Activated CD4-positive, alpha-beta T cell treated with anti-CD3 and anti-CD28 coated beads for 36 hours (primary cell): ENCODE data around the gene CLEC19A. TPM values are rescaled to one million over a fixed set of nuclear protein-coding genes. Genes with fewer than 3 reads are reported as not detected.

ENCODE experiments used
- ATAC-seq: fragments of 200-7000 bp; cut with Tn5 transposase; one replicate; pipeline ENCODE4 v1.10.0; 2021; ENCODE audit warnings: mild to moderate bottlenecking, moderate library complexity
- CTCF ChIA-PET: fragments of 350-600 bp; sonication (Branson Sonifier 250); formaldehyde crosslinking; loops from one replicate; lab custom pipeline; 2021; ENCODE audit warnings: antibody characterized with exemption; lab: Charles Lee
- POLR2A ChIA-PET: fragments of 350-600 bp; sonication (Branson Sonifier 250); formaldehyde crosslinking; loops from one replicate; lab custom pipeline; 2021; ENCODE audit warnings: antibody characterized with exemption, inconsistent platforms; lab: Charles Lee
- DNase-seq: peaks from one replicate; pipeline ENCODE4 v3.0.0-alpha.2; 2020
- H3K27ac Mint-ChIP-seq: one replicate; pipeline ENCODE4 v1.8.0; 2021; ENCODE audit warnings: mixed read lengths
- H3K27me3 Mint-ChIP-seq: one replicate; pipeline ENCODE4 v1.8.0; 2021; ENCODE audit warnings: mixed read lengths
- H3K36me3 Mint-ChIP-seq: one replicate; pipeline ENCODE4 v1.8.0; 2021; ENCODE audit warnings: low read depth, mixed read lengths
- H3K4me1 Mint-ChIP-seq: one replicate; pipeline ENCODE4 v1.8.0; 2021; ENCODE audit warnings: mixed read lengths
- H3K4me3 Mint-ChIP-seq: one replicate; pipeline ENCODE4 v1.8.0; 2021; ENCODE audit warnings: mild to moderate bottlenecking, moderate library complexity, mixed read lengths
- H3K9me3 Mint-ChIP-seq: one replicate; pipeline ENCODE4 v1.8.0; 2021; ENCODE audit warnings: low read depth, mixed read lengths
- intact Hi-C, 2 experiments: fragments of 100-400 bp; cut with DNase I in 1 of 2; cut with micrococcal nuclease in 1 of 2; formaldehyde crosslinking; loops; one replicate each; pipeline versions ENCODE4 v1.14.2 to v1.15.1; 2022 to 2024; cut with DNase I, micrococcal nuclease
- total RNA-seq, 2 experiments: library from RNA; stranded (reverse); gene quantifications; one replicate each; pipeline ENCODE4 v1.2.3, GENCODE V29; 2021

The CLEC19A gene
- total RNA-seq, 2 experiments from 2014 or later = not detected

GRCh38 chr16:19286827-19287226, 1.3 kb downstream of the CLEC19A start:
- ChIA-PET POLR2A (no interaction called here), CTCF (interaction anchor here (0.9 kb wide), 1 partner anchor 107 kb away, joined by 4 read pairs; no protein-coding TSS in a partner anchor)
- H3K9me3 Mint-ChIP-seq = no peaks in the 10 kb centered on the region
- intact Hi-C loops = no loop called here
- no peaks in the 10 kb centered on the region for H3K36me3 Mint-ChIP-seq
- no peak for ATAC-seq
- peaks cover 14% of the 10 kb centered on the region for H3K4me1 Mint-ChIP-seq
- H3K27ac Mint-ChIP-seq = no peak overlapping the region
- no peak for DNase-seq
- no peak overlapping the region for H3K4me3 Mint-ChIP-seq
- H3K27me3 Mint-ChIP-seq = peaks cover 15% of the 10 kb centered on the region

- intact Hi-C loops = no loop called here
- DNase-seq = no peak
- Mint-ChIP-seq H3K9me3 (no peaks in the 10 kb centered on the region), H3K4me3 (no peak overlapping the region), H3K4me1 (peaks cover 14% of the 10 kb centered on the region), H3K27ac (no peak overlapping the region), H3K27me3 (peaks cover 13% of the 10 kb centered on the region), H3K36me3 (no peaks in the 10 kb centered on the region)
- POLR2A ChIA-PET = no interaction called here
- no peak for ATAC-seq
- CTCF ChIA-PET = interaction anchor here (0.7 kb wide), 2 partner anchors 10 to 20 kb away, joined by 4 to 5 read pairs; no protein-coding TSS in a partner anchor
These were observed 1.7 kb downstream of the CLEC19A start for GRCh38 chr16:19287241-19287640.

- intact Hi-C loops = no loop called here
- peaks cover 18% of the 10 kb centered on the region for H3K27me3 Mint-ChIP-seq
- no peak overlapping the region for H3K27ac Mint-ChIP-seq
- CTCF ChIA-PET = no interaction called here
- ATAC-seq = no peak
- no peaks in the 10 kb centered on the region for H3K9me3 Mint-ChIP-seq
- POLR2A ChIA-PET = no interaction called here
- H3K36me3 Mint-ChIP-seq = no peaks in the 10 kb centered on the region
- no peak for DNase-seq
- H3K4me3 Mint-ChIP-seq = no peak overlapping the region
- peaks cover 23% of the 10 kb centered on the region for H3K4me1 Mint-ChIP-seq
These were observed 3.6 kb downstream of the CLEC19A start for GRCh38 chr16:19288872-19289799.

- Mint-ChIP-seq H3K27me3 (peaks cover 18% of the 10 kb centered on the region), H3K36me3 (peaks cover 3% of the 10 kb centered on the region), H3K4me1 (peaks cover 27% of the 10 kb centered on the region), H3K4me3 (no peak overlapping the region), H3K9me3 (peaks cover 4% of the 10 kb centered on the region), H3K27ac (no peak overlapping the region)
- intact Hi-C loops = no loop called here
- ChIA-PET CTCF (no interaction called here), POLR2A (no interaction called here)
- ATAC-seq (no peak), DNase-seq (no peak)
These were observed 4.4 kb downstream of the CLEC19A start for GRCh38 chr16:19289811-19290485.

- ATAC-seq (no peak), DNase-seq (no peak)
- ChIA-PET POLR2A (no interaction called here), CTCF (no interaction called here)
- Mint-ChIP-seq H3K27ac (no peak overlapping the region), H3K9me3 (peaks cover 4% of the 10 kb centered on the region), H3K27me3 (peaks cover 18% of the 10 kb centered on the region), H3K36me3 (peaks cover 3% of the 10 kb centered on the region), H3K4me3 (no peak overlapping the region), H3K4me1 (peaks cover 32% of the 10 kb centered on the region)
- intact Hi-C loops = no loop called here
These were observed 5.3 kb downstream of the CLEC19A start for GRCh38 chr16:19290860-19291259.

- POLR2A ChIA-PET = no interaction called here
- H3K36me3 Mint-ChIP-seq = peaks cover 3% of the 10 kb centered on the region
- H3K4me3 Mint-ChIP-seq = no peak overlapping the region
- CTCF ChIA-PET = no interaction called here
- DNase-seq = peak; percentile 49
- no peak overlapping the region for H3K27ac Mint-ChIP-seq
- intact Hi-C loops = no loop called here
- peaks cover 4% of the 10 kb centered on the region for H3K9me3 Mint-ChIP-seq
- H3K4me1 Mint-ChIP-seq = peaks cover 32% of the 10 kb centered on the region
- peaks cover 18% of the 10 kb centered on the region for H3K27me3 Mint-ChIP-seq
- ATAC-seq = no peak
These were observed 5.9 kb downstream of the CLEC19A start for GRCh38 chr16:19291475-19291874.

GRCh38 chr16:19292186-19292585, 6.7 kb downstream of the CLEC19A start:
- Mint-ChIP-seq H3K9me3 (peaks cover 5% of the 10 kb centered on the region), H3K4me1 (peaks cover 34% of the 10 kb centered on the region), H3K27me3 (peaks cover 18% of the 10 kb centered on the region), H3K4me3 (no peak overlapping the region), H3K36me3 (peaks cover 3% of the 10 kb centered on the region), H3K27ac (no peak overlapping the region)
- intact Hi-C loops = no loop called here
- no peak for ATAC-seq
- POLR2A ChIA-PET = no interaction called here
- DNase-seq = no peak
- CTCF ChIA-PET = no interaction called here

GRCh38 chr16:19294156-19294649, 8.7 kb downstream of the CLEC19A start:
- Mint-ChIP-seq H3K4me3 (peak overlapping the region; percentile 6), H3K4me1 (peaks cover 34% of the 10 kb centered on the region), H3K27me3 (peaks cover 17% of the 10 kb centered on the region), H3K36me3 (peaks cover 3% of the 10 kb centered on the region), H3K27ac (peak overlapping the region; percentile 68), H3K9me3 (peaks cover 5% of the 10 kb centered on the region)
- intact Hi-C loops = loop anchor here (1.0 to 2.0 kb wide), 2 partner anchors 175 kb away; no protein-coding TSS in a partner anchor
- CTCF ChIA-PET = no interaction called here
- POLR2A ChIA-PET = no interaction called here
- DNase-seq (peak; percentile 73), ATAC-seq (peak; percentile 92)

- ATAC-seq (peak; percentile 30), DNase-seq (peak; percentile 24)
- H3K27ac Mint-ChIP-seq = peak overlapping the region; percentile 68
- intact Hi-C loops = loop anchor here in 1 of 2 experiments (2.0 kb wide), 1 partner anchor 177 kb away; no protein-coding TSS in a partner anchor
- H3K9me3 Mint-ChIP-seq = peaks cover 5% of the 10 kb centered on the region
- POLR2A ChIA-PET = no interaction called here
- H3K36me3 Mint-ChIP-seq = peaks cover 3% of the 10 kb centered on the region
- no peak overlapping the region for H3K4me3 Mint-ChIP-seq
- CTCF ChIA-PET = interaction anchor here (0.6 kb wide), 1 partner anchor 262 kb away, joined by 3 read pairs; no protein-coding TSS in a partner anchor
- H3K27me3 Mint-ChIP-seq = peaks cover 16% of the 10 kb centered on the region
- peaks cover 32% of the 10 kb centered on the region for H3K4me1 Mint-ChIP-seq
These were observed 9.9 kb downstream of the CLEC19A start for GRCh38 chr16:19295393-19295792.

GRCh38 chr16:19297454-19297853, 11.9 kb downstream of the CLEC19A start:
- peaks cover 3% of the 10 kb centered on the region for H3K36me3 Mint-ChIP-seq
- peaks cover 28% of the 10 kb centered on the region for H3K4me1 Mint-ChIP-seq
- intact Hi-C loops = no loop called here
- H3K4me3 Mint-ChIP-seq = no peak overlapping the region
- H3K9me3 Mint-ChIP-seq = peaks cover 5% of the 10 kb centered on the region
- no peak for DNase-seq
- no peak for ATAC-seq
- peaks cover 11% of the 10 kb centered on the region for H3K27me3 Mint-ChIP-seq
- no peak overlapping the region for H3K27ac Mint-ChIP-seq
- ChIA-PET CTCF (interaction anchor here (0.6 kb wide), 1 partner anchor 10 kb away, joined by 5 read pairs; no protein-coding TSS in a partner anchor), POLR2A (no interaction called here)

GRCh38 chr16:19299565-19299964, 14.0 kb downstream of the CLEC19A start:
- no peak overlapping the region for H3K27ac Mint-ChIP-seq
- intact Hi-C loops = no loop called here

More at GRCh38 chr16:19299565-19299964, 14.0 kb downstream of the CLEC19A start:
- peaks cover 4% of the 10 kb centered on the region for H3K9me3 Mint-ChIP-seq
- DNase-seq = no peak
- ATAC-seq = no peak
- peaks cover 8% of the 10 kb centered on the region for H3K27me3 Mint-ChIP-seq
- peaks cover 2% of the 10 kb centered on the region for H3K36me3 Mint-ChIP-seq
- POLR2A ChIA-PET = no interaction called here
- H3K4me3 Mint-ChIP-seq = no peak overlapping the region
- peaks cover 11% of the 10 kb centered on the region for H3K4me1 Mint-ChIP-seq
- CTCF ChIA-PET = interaction anchor here (1.5 kb wide), 1 partner anchor 14 kb away, joined by 3 read pairs; no protein-coding TSS in a partner anchor
